ENCODE measurements around the gene MGRN1. TPM values are rescaled to one million over a fixed set of nuclear protein-coding genes. Genes with fewer than 3 reads are reported as not detected.

Gene MGRN1
- total RNA-seq, 2 experiments from 2014 or later, result 84.4 to 91.7 TPM

GRCh38 chr16:4609200-4610010 lies 15.2 kb upstream of the MGRN1 start:
- ATAC-seq (ENCODE audit: low read depth), result no peak
- no peak for DNase-seq
- Mint-ChIP-seq H3K27ac (no peak overlapping the region), H3K4me1 (peaks cover 2% of the 10 kb centered on the region), H3K9me3 (no peaks in the 10 kb centered on the region), H3K4me3 (no peak overlapping the region), H3K27me3 (no peaks in the 10 kb centered on the region), H3K36me3 (no peaks in the 10 kb centered on the region)
- POLR2A ChIA-PET, result no interaction called here

GRCh38 chr16:4610011-4611005 lies 14.3 kb upstream of the MGRN1 start:
- no peak for DNase-seq
- Mint-ChIP-seq H3K27ac (no peak overlapping the region), H3K4me1 (peaks cover 3% of the 10 kb centered on the region)

GRCh38 chr16:4611337-4612021 lies 13.1 kb upstream of the MGRN1 start:
- Mint-ChIP-seq H3K27me3 (no peaks in the 10 kb centered on the region), H3K36me3 (no peaks in the 10 kb centered on the region), H3K4me3 (no peak overlapping the region), H3K27ac (no peak overlapping the region), H3K9me3 (no peaks in the 10 kb centered on the region), H3K4me1 (peaks cover 10% of the 10 kb centered on the region)
- POLR2A ChIA-PET, result interaction anchor here (0.7 kb wide), 1 partner anchor 36 kb away, joined by 3 read pairs; no protein-coding TSS in a partner anchor
- no peak for ATAC-seq (ENCODE audit: low read depth)
- DNase-seq, result no peak

More at GRCh38 chr16:4610011-4611005, 14.3 kb upstream of the MGRN1 start:
- Mint-ChIP-seq H3K4me3 (no peak overlapping the region), H3K36me3 (no peaks in the 10 kb centered on the region), H3K9me3 (no peaks in the 10 kb centered on the region), H3K27me3 (no peaks in the 10 kb centered on the region)
- no peak for ATAC-seq (ENCODE audit: low read depth)
- POLR2A ChIA-PET, result no interaction called here

GRCh38 chr16:4612474-4612931 lies 12.1 kb upstream of the MGRN1 start:
- ATAC-seq (ENCODE audit: low read depth) (no peak), DNase-seq (no peak)
- no peaks in the 10 kb centered on the region for H3K36me3 Mint-ChIP-seq
- no peaks in the 10 kb centered on the region for H3K9me3 Mint-ChIP-seq
- POLR2A ChIA-PET, result interaction anchor here (0.5 to 1.0 kb wide), 2 partner anchors 13 to 24 kb away, joined by 3 read pairs; no protein-coding TSS in a partner anchor
- H3K27me3 Mint-ChIP-seq, result no peaks in the 10 kb centered on the region
- H3K4me3 Mint-ChIP-seq, result no peak overlapping the region
- H3K4me1 Mint-ChIP-seq, result peaks cover 14% of the 10 kb centered on the region
- H3K27ac Mint-ChIP-seq, result no peak overlapping the region

- H3K9me3 Mint-ChIP-seq, result no peaks in the 10 kb centered on the region
- H3K36me3 Mint-ChIP-seq, result no peaks in the 10 kb centered on the region
- H3K4me1 Mint-ChIP-seq, result peaks cover 18% of the 10 kb centered on the region
- peak overlapping the region; percentile 71 for H3K4me3 Mint-ChIP-seq
- no peak for ATAC-seq (ENCODE audit: low read depth)
- no peak for DNase-seq
- no peaks in the 10 kb centered on the region for H3K27me3 Mint-ChIP-seq
- no peak overlapping the region for H3K27ac Mint-ChIP-seq
- POLR2A ChIA-PET, result interaction anchor here (0.5 to 1.0 kb wide), 4 partner anchors 11 to 109 kb away, joined by 3 to 4 read pairs (median 3); no protein-coding TSS in a partner anchor
These were observed 11.5 kb upstream of the MGRN1 start for GRCh38 chr16:4612977-4613635.

- peak; percentile 61 for DNase-seq
- no peaks in the 10 kb centered on the region for H3K27me3 Mint-ChIP-seq
These were observed 10.7 kb upstream of the MGRN1 start for GRCh38 chr16:4613636-4614570.

GRCh38 chr16:4614571-4615383 lies 9.8 kb upstream of the MGRN1 start, which contains the start of gene UBALD1:
Gene UBALD1 (minus strand): TSS chr16:4614888. CDS start chr16:4614797, 91 bp downstream.
- Mint-ChIP-seq H3K27ac (peak within 1 kb of the TSS; percentile 93), H3K36me3 (no peaks in the 10 kb centered on the region), H3K27me3 (no peaks in the 10 kb centered on the region), H3K9me3 (no peaks in the 10 kb centered on the region), H3K4me3 (peak within 1 kb of the TSS; percentile 94), H3K4me1 (peaks cover 25% of the 10 kb centered on the region)
- DNase-seq (peak; percentile 88), ATAC-seq (ENCODE audit: low read depth) (peak; percentile 57)
- POLR2A ChIA-PET, result interaction anchor here (1.3 to 2.3 kb wide), 3 partner anchors 10 to 199 kb away, joined by 3 to 12 read pairs (median 5); partner anchors contain the start of genes HMOX2 and MGRN1

More at GRCh38 chr16:4613636-4614570, 10.7 kb upstream of the MGRN1 start:
- Mint-ChIP-seq H3K27ac (no peak overlapping the region), H3K9me3 (no peaks in the 10 kb centered on the region), H3K36me3 (no peaks in the 10 kb centered on the region), H3K4me3 (peak overlapping the region; percentile 71), H3K4me1 (peaks cover 23% of the 10 kb centered on the region)
- POLR2A ChIA-PET, result interaction anchor here (0.8 to 1.0 kb wide), 3 partner anchors 10 to 110 kb away, joined by 3 to 4 read pairs (median 3); no protein-coding TSS in a partner anchor
- ATAC-seq (ENCODE audit: low read depth), result no peak

GRCh38 chr16:4615384-4616046 lies 9.1 kb upstream of the MGRN1 start:
- ATAC-seq (ENCODE audit: low read depth) (no peak), DNase-seq (peak; percentile 48)
- POLR2A ChIA-PET, result interaction anchor here (0.8 to 2.3 kb wide), 19 partner anchors 9 to 362 kb away, joined by 3 to 12 read pairs (median 3); partner anchors contain the start of genes ANKS3, DNAAF8, HMOX2 and MGRN1
- Mint-ChIP-seq H3K36me3 (no peaks in the 10 kb centered on the region), H3K9me3 (no peaks in the 10 kb centered on the region), H3K27me3 (no peaks in the 10 kb centered on the region), H3K27ac (peak overlapping the region; percentile 93), H3K4me3 (peak overlapping the region; percentile 94), H3K4me1 (peaks cover 25% of the 10 kb centered on the region)

GRCh38 chr16:4616047-4616811 lies 8.4 kb upstream of the MGRN1 start:
- peak; percentile 91 for ATAC-seq (ENCODE audit: low read depth)
- peak; percentile 97 for DNase-seq
- H3K36me3 Mint-ChIP-seq, result no peaks in the 10 kb centered on the region
- no peaks in the 10 kb centered on the region for H3K9me3 Mint-ChIP-seq
- POLR2A ChIA-PET, result interaction anchor here (0.8 to 2.3 kb wide), 21 partner anchors 8 to 363 kb away, joined by 3 to 12 read pairs (median 4); partner anchors contain the start of genes ANKS3, DNAAF8, GLYR1 and HMOX2
- peak overlapping the region; percentile 94 for H3K4me3 Mint-ChIP-seq
- peak overlapping the region; percentile 97 for H3K27ac Mint-ChIP-seq
- H3K4me1 Mint-ChIP-seq, result peaks cover 25% of the 10 kb centered on the region
- H3K27me3 Mint-ChIP-seq, result no peaks in the 10 kb centered on the region
